Brain microvascular endothelial cell (primary cell): ENCODE results near the gene STAT6.

Source experiments
- DNase-seq: peaks from one replicate; pipeline ENCODE4 v3.0.0-alpha.2; 2020
- H3K27ac ChIP-seq: fragments of 250-450 bp; sonication (Bioruptor Pico); 2 replicates; pipeline ENCODE4 v1.5.1; 2020; ENCODE audit warnings: mild to moderate bottlenecking, moderate library complexity
- H3K27me3 ChIP-seq: fragments of 250-450 bp; sonication (Bioruptor Pico); replicated peaks from 2 replicates; pipeline ENCODE4 v1.5.1; 2020; ENCODE audit warnings: mild to moderate bottlenecking
- H3K36me3 ChIP-seq: fragments of 250-450 bp; sonication (Bioruptor Pico); replicated peaks from 2 replicates; pipeline ENCODE4 v1.5.1; 2020; ENCODE audit warnings: mild to moderate bottlenecking
- H3K4me3 ChIP-seq: 2 replicates; pipeline ENCODE4 v1.5.1; 2011; ENCODE audit warnings: low read depth, mild to moderate bottlenecking, control low read depth, low read length, moderate library complexity
- CTCF ChIP-seq: IDR thresholded peaks from 2 replicates; pipeline ENCODE4 v1.5.1; 2011; ENCODE audit warnings: low read depth, mild to moderate bottlenecking, moderate library complexity, low read length, control low read depth, inconsistent platforms; ENCODE audit errors: missing control alignments
- in situ Hi-C: cut with HindIII; loops from 2 replicates; pipeline ENCODE4 v1.10.0; 2017; ENCODE audit warnings: low sequenced_read_pairs, low pct_ligation_motif_present

The STAT6 gene

GRCh38 chr12:57105011-57105753 lies 6.0 kb downstream of the STAT6 start:
- TF ChIP-seq CTCF = no peak
- in situ Hi-C loops = no loop called here
- no peak for DNase-seq
- H3K36me3 ChIP-seq = peaks cover 43% of the 10 kb centered on the region
- no peak overlapping the region for H3K27ac ChIP-seq
- H3K4me3 ChIP-seq = no peak overlapping the region
- no peaks in the 10 kb centered on the region for H3K27me3 ChIP-seq

GRCh38 chr12:57104292-57104910 lies 6.8 kb downstream of the STAT6 start:
- peaks cover 48% of the 10 kb centered on the region for H3K36me3 ChIP-seq
- H3K27me3 ChIP-seq = no peaks in the 10 kb centered on the region
- DNase-seq = no peak
- in situ Hi-C loops = no loop called here
- no peak overlapping the region for H3K4me3 ChIP-seq
- no peak overlapping the region for H3K27ac ChIP-seq
- TF ChIP-seq CTCF = no peak

GRCh38 chr12:57103856-57104255 lies 7.3 kb downstream of the STAT6 start:
- TF ChIP-seq CTCF = no peak
- DNase-seq = no peak
- in situ Hi-C loops = no loop called here
- Histone ChIP-seq H3K36me3 (peaks cover 50% of the 10 kb centered on the region), H3K27me3 (no peaks in the 10 kb centered on the region), H3K27ac (no peak overlapping the region), H3K4me3 (no peak overlapping the region)

- no peak overlapping the region for H3K27ac ChIP-seq
- H3K36me3 ChIP-seq = peaks cover 58% of the 10 kb centered on the region
- no peak overlapping the region for H3K4me3 ChIP-seq
- H3K27me3 ChIP-seq = no peaks in the 10 kb centered on the region
- no peak for DNase-seq
- peak; percentile 26 for TF ChIP-seq CTCF
- in situ Hi-C loops = no loop called here
These were observed 9.1 kb downstream of the STAT6 start for GRCh38 chr12:57101892-57102695.

- no peak overlapping the region for H3K4me3 ChIP-seq
- TF ChIP-seq CTCF = no peak
- peaks cover 56% of the 10 kb centered on the region for H3K36me3 ChIP-seq
- H3K27ac ChIP-seq = no peak overlapping the region
- in situ Hi-C loops = no loop called here
- DNase-seq = no peak
- H3K27me3 ChIP-seq = no peaks in the 10 kb centered on the region
These were observed 11.4 kb downstream of the STAT6 start for GRCh38 chr12:57099766-57100165.
